GM21576 (cell line): ENCODE results near the gene AGTRAP.
A peak's percentile ranks its signal among the peaks of the same experiment; 100 is the strongest.

ENCODE experiments used
- ATAC-seq: cut with Tn5 transposase; IDR thresholded peaks from one replicate; pipeline ENCODE4 v1.9.1; 2021; ENCODE audit warnings: mild to moderate bottlenecking, moderate library complexity; ENCODE audit not compliant: unreplicated experiment

Gene AGTRAP

DNA sequence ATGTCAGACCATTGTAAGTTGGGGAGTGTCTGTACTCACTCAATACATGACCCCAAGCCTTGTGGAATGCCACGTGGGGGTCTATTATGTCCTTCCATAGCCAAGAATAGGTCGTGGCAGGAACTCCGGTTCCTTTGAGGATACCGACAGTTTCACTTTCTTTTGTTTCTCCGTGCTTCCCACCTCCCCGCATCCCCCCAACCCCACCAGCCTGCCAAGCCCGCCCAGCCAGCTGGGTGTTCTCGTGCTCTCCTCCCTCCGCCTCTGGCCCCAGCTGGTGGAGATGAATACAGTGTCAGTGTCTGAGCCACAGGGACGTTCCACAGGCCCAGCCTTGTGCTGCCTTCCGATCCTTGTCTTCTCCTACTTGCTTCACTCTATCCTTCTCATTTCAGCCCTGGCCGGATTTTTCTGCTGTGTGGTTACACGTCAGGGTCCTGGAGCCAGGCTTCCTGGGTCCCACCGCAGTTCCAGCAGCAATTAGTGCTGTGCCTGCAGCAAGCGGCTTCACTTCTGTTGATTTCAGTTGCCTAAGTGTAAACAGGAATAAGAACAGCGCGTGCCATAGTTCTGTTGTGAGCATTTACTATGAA lies 4.1 kb upstream of the AGTRAP start:
- ATAC-seq, result no peak

DNA sequence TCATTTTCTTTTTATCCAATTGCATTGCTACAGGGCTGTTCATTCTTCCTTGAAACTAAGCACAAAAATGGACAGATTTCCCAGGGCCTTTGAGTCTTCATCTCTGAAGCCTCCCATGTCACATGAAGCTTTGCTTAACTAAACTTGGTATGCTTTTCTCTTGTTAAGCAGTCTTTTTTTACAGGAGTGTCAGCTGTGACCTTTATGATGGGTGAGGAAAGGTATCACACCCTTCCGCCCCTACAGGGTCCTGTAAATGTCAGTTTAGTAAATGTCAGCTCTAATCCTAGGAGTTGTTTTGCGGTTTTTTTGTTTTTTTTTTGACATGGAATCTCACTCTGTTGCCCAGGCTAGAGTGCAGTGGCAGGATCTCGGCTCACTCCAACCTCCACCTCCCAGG lies 2.6 kb upstream of the AGTRAP start:
- no peak for ATAC-seq

DNA sequence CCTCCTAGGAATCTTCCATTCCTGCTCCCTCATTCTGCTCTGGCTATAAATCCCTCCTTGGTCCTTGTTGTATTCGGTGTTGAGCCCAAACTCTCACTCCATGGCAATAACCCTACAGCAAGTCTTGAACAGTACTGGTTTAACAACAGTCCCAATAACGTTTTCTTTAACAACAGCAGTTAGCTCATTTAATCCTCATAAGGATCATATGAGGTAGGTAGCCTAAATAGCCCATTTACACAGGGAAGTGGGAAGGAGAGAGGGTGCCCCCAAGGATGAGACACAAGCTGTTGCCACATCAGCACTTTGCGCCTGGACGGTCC lies 444 bp upstream of the AGTRAP start:
- peak; percentile 20 for ATAC-seq

DNA sequence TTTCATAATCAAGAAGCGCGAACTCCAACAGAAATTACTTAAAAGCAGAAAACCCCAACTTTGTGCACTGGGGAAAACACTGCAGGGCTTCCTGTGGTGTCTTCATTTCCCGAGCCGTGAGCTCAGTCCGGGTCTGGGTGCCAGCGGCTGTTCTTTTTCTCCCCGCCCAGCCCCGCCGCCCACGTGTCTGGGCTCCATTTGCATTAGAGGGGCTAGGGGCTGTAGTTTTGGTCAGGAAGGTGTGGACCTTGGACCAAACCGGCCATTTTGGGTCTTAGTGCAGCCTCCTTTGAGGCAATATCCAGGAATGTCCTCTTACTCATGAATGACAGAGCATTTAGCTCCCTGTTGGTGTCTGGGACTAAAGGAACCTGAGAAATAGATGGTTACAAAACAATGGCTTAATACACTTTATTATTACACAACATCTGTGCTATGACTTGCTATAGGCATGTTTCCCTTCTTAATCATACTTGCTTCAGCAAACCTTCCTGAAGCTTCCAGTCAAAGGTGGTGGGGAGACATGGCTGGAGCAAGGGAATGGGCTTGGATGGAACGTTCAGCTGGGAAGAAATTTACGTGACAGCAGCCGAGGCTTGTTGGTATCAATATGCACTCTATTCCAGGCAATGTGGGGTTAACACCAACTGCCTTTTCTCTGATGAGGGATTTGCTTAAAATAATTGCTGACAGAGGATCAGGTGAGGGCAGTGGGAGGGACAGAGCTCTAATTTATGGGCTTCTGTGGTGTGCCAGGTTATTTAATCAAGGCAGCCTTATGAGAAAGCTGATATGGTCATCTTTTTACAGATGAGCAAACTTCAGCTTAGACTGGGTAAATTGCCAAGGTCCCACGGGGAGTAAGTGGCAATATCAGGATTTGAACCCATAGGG lies 1.1 kb downstream of the AGTRAP start:
- no peak for ATAC-seq

DNA sequence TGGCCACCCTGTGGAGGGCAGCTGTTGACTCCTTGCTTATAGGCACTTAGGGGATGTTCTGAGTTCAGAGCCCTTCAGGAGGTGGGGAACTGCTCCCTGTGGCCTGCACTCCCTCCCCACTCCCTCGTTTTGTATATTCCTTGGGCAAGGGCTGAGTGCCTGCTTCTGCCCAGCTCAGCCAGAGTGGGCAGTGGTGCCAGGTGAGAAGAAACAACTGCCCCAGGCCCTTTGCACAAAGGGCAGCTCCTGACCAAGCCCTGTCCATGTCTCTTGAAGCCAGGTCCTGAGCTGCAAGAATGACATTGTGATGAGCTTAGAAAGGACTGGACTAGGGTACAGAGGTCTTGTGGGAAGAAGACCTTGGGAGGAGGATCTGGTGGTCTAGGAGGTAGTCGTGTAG lies 2.2 kb downstream of the AGTRAP start:
- no peak for ATAC-seq

DNA sequence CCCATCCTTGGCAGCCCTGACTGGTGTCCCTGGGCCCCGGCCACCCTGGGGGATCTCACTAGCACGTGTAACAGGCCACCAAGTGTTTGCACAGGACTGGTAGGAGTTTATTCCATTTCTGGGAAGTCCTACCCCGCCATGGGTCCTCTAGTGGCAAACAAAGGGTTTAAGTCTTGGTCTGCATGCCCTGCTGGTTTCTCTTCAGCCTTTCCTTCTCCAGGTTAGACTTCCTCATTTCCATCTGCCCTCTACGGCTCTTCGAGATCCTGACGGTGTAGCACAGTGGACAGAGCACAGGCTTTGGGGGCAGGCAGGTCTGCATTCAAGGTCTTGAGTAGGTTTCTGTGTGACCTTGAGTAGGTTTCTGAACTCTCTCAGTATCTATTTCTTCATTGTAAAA lies 2.8 kb downstream of the AGTRAP start:
- ATAC-seq, result no peak

DNA sequence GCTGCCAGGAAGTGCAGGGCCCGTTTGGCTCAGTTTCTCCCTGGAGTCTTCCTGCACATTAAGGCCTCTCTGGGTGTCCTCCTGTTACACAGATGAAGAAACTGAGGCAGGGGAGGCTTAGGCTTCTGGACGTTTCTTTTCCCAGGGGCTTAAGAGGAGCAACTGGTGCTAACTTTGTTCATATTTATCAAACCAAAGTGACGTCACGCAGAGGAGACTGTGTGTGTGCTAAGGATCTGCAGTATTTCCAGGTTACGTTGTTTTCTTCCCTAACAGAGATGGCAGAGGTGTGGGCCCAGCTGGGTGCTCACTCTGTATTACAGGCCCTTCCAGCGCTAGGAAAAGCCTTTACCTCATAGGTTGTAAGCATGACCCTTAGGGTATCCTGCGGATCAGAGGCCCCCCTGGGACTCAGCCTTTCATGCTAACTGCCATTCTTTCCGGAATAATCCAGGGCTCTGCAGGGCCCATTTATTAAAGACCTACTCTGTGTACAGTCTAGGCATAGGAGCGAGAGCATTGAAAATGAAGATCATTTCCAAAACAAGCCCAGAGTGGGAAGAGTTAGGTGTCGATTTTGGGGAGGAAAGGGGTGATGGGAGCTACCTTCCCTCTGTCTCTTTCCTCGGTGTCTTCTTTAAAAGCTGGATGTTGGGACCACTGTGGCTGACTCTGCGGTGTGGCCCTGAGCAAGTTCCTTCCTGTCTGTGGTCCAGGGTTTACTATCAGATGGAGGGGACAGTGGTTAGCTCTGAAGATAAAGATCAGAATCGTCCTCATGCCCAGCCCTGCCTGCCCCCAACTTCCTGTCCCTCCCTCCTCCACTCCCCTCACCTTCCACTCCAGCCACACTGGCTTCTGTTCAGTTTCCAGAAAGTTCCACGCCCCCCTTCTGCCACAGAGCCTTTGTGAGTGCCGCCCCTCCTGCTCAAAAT lies 4.6 kb downstream of the AGTRAP start:
- no peak for ATAC-seq

DNA sequence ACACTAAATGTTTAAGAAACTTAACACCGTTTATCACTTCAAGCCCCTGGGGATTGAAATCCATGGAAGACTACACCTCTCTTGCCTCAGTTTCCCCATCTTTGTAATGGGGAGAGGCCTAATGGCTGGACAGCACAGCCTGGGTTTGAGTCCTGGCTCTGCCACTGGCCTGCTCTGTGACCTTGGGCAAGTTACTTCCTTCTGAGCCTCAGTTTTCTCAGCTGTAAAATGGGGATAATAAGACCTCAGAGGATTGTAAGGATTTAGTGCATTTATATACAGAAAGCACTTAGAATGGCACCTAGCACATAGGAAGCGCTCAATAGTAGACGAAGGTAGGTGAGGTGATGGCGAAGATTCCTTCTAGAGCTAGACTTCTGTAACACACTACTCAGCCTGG lies 5.5 kb downstream of the AGTRAP start:
- no peak for ATAC-seq

DNA sequence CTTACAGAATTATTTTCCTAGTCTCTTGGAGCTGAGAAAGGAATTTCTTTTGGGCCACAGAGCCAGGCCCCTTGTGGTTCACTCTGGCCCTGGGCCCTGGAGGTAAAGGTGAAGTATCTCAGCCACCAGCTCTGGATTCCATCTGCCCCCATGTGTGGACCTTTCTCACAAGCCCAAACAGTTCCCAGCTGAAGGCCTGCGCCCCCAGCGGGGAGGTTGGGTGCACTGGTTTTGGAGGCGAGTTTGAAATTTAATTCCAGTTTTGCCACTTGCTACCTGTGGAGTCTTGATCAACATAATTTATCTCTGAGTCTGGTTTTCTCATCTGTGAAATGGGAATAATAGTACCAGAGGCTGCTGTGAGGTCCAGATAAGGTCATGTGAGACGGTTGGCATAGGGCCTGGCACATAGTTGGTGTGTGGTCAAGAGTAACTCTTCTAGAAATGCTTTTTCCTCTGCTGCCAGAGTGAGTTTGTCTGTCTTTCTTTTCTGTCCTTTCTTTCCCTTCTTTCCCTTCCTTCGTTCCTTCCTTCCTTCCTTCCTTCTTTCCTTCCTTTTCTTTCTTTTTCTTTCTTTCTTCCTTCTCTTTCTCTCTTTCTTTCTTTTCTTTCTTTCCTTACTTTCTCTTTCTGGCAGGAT lies 6.1 kb downstream of the AGTRAP start:
- ATAC-seq, result no peak

DNA sequence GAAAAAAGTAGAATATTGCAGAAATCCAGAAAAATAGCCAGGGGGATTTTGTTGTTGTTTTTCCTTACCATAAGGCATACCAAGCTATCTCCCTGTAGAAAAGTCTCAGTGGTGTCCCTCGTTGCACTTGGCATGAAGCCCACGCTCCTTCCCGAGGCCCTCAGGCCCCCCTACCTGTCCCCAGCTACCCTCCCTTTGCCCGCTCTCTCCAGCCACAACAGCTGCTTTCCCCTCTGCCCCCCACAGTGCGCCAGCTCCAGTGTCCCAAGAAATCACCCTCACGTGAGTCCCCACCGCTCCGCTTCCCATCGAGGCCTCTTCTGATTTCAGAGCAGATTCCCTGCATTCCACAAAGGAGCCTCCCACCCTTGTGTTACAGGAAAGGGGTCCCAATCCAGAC lies 8.4 kb downstream of the AGTRAP start:
- ATAC-seq, result no peak

DNA sequence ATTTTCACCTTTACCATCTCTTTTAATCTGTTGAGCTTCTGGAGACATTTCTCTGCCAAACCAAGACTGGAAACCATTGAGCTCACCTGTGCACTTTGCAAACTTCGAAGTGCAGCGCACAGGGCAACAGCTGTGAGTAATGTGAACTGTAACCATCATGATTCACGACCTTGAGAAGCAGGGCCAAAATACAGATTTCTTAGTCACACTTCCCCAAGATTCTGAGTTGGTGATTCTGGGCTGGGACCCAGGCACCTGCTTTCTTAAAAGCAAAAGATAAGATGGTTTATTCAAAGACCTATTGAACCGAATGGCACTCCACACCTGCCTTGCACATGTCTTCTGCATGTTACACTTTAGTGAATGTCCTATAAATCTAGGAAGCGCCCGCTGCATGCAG lies 10.2 kb downstream of the AGTRAP start:
- no peak for ATAC-seq

DNA sequence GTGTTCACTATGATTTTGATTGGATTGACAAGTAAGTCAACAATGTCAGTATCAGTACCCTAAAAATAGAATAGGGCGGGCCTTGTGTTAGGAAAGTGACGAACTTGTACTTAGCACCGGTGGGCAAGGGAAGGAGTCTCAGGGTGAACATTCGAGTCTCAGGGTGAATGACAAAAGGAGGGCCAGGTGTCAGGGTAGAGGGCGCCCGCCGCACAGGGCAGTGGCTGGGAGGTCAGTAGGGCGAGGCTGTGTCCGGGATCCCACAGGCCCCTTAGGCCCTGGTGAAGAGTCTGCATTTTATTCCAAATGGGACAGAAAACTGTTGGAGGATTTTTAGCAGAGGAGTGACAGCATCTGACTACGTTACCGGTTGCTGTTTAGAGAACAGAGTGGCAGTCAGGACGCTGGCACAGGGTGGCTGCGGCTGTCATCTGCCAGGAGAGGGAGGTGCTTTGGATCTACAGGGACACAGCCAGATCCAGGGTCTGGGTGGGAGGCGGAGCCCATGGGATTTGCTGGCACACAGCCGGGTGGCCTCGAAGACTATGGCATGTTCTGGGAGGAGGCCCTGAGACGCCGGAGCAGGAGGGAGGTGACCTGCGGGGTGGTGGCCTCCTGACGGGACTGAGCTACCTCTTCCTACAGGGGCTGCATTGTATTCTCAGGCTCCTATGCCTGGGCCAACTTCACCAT lies 11.0 kb downstream of the AGTRAP start:
- no peak for ATAC-seq

DNA sequence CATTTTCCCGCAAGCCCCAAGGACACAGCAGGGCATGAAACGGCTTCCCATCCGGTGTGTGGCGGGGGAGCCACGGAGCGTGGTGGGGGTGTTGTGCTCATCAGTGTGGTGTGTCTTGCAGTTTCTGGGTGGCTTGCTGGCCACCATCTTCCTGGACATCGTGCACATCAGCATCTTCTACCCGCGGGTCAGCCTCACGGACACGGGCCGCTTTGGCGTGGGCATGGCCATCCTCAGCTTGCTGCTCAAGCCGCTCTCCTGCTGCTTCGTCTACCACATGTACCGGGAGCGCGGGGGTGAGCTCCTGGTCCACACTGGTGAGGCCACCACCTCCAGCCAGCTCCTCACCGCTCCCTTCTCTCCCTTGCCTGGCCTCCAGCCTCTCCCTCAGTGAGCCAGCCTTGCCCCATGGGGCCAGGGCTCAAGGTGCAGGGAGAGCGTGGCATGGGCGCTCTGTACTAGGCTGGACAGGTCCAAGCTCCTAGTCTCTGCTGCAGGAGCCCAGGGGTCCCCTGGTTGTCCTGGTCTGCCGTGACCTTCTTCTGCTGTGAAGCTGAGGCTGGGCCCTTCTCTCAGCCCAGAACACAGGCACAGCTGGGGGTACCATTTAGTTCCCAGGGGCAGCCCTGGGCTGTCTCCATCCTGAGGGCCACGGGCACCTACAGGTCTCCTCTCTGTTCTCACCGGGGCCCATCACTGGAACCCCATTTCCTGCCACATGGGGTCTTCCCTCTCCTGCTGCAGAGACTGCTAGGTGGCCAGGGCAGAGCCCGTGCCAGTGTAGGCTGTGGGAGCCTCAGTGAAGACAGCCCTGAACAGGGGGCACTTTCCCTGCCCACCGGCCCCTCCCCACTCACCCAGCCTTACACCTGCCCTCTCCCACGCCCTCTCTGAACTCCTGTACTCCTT lies 12.6 kb downstream of the AGTRAP start:
- no peak for ATAC-seq

DNA sequence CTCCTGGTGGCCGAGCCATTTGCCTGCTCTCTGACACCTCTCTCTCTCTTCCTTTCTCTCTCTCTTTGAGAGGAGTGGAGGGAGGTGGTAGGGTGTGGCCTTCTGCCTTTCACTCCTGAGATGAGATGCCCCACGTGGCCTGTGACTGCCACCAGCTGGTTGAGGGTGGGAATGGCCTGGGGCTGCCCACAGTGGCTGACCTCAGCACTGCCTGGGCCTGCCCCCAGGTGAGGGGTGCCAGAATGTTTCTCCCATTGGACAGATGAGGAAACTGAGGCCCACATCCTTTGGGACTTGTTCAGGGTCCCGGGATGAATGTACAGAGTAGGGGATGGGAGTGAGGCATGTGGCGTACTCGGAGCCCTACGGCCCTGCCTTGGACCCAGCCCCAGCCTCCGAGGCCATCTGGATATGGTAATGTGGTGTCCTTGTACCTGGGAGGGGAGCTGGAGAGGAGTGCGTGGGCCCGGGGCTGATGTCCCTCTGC lies 13.3 kb downstream of the AGTRAP start:
- no peak for ATAC-seq

DNA sequence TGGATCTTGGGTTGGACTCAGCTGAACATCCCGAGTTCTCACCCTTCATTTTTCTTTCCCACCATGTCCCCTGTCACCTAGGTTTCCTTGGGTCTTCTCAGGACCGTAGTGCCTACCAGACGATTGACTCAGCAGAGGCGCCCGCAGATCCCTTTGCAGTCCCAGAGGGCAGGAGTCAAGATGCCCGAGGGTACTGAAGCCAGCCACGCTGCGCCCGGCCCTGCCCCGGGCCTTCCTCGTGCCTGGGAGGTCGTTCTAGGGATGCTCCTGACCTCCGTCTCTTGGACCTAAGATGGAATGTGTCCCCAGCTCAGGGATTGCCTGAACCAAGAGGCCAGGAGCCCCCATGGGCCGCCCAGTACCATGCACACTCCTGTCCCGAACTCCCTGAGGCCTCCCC lies 14.1 kb downstream of the AGTRAP start:
- no peak for ATAC-seq

DNA sequence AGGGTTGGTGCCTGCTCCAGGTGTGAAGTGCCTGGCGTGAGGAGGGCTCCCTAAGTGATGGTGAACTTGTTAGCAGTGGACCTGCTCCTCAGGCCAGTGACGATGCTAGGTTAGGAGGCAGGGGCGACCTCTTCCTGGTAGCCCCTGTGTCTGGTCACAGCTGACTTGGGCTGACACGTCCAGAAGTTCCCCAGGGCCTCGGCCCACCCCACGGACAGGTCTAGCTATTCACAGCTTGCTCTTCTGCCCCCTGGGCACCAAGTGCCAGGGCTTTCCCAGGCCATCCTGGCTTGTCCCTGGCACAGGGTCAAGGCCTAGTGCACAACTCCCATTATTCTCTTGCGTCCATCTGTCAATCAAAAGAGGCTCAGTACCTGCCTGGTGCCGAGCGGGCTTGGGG lies 15.2 kb downstream of the AGTRAP start:
- no peak for ATAC-seq

DNA sequence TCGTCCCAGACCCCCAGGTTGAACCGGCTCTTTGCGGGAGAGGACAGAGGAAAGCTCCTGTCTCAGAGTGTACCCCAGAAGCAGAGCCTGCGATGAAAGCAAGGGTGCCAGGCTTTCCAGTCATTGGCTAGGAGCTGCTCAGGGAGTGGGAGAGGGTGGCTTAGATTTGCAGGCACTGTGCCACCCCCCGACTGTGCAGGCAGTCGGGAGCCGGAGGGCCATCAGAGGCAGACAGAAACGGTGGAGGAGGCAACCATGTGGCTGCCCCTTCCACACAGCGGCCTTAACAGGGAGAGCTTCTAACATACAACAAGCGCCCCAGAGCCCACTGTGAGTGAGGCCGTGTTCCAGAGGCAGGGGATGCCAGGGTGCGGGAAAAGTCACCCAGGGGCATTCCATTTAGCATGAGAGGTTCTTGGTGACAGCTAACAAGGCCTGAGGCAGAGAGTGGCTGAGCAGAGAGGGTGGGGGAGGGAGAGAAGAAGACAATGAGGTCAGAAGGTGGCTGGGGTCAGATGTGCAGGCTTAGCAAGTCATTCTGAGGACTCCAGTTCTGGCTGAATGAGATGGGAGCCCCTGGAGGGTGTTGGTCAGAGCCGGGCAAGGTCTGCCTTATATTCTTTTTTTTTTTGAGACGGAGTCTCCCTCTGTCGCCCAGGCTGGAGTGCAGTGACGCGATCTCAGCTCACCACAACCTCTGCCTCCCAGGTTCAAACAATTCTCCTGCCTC lies 16.6 kb downstream of the AGTRAP start:
- no peak for ATAC-seq

DNA sequence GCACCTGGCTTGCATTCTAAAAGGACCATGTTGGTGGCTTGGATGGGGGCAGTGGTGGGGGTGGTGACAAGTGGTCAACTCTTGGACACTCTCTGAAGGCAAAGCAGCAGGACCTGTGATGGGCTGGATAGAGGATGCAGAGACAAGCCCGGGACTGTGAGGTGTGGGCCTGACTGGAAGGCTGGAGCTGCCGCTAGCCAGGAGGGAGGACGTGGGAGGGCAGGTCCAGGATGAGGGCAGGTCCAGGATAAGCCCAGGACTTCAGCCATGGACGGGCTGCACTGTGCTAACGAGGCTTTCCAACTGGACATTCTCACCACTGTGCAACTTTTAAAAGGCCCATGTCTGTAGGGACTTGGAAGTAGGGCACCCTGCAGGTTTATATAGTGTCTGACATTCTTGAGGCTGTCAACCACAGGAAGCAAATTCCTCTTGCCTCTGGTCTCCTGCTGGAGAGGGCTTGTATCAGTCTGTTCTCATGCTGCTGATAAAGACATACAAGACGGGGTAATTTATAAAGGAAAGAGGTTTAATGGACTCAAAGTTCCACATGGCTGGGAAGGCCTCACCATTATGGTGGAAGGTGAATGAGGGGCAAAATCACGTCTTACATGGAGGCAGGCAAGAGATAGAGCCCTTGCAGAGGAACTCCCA lies 17.7 kb downstream of the AGTRAP start:
- no peak for ATAC-seq
